Transverse colon (tissue), 3 donors: ENCODE measurements around the gene SREBF2.

Source experiments
- CTCF ChIP-seq, 5 experiments: fragments of 200-600 bp in 3 of 5; fragments of 450-650 bp in 2 of 5; sonication (generic) in 3 of 5; IDR thresholded peaks; 1 replicate in 2 of 5; 2 replicates in 3 of 5; pipeline ENCODE4 v1.5.1; 2016 to 2017; ENCODE audit warnings: antibody characterized with exemption in 5 of 5, inconsistent platforms in 3 of 5, mild to moderate bottlenecking in 2 of 5, moderate library complexity in 1 of 5
- EP300 ChIP-seq: sonication (generic); formaldehyde crosslinking; IDR thresholded peaks from one replicate; pipeline ENCODE4 v1.6.1; 2017; ENCODE audit warnings: antibody characterized with exemption, low read depth

- TF ChIP-seq CTCF (IDR thresholded peaks at IDR 0.05): no peak
- no peak for TF ChIP-seq EP300
Measured at GRCh38 chr22:41801886-41802285, 31.0 kb upstream of the SREBF2 start.
